ENCODE measurements around the gene SLC9B2. TPM values are rescaled to one million over a fixed set of nuclear protein-coding genes. Genes with fewer than 3 reads are reported as not detected.

The SLC9B2 gene
- total and polyA plus RNA-seq, 2 donors: 4.7 to 6.4 TPM

DNA sequence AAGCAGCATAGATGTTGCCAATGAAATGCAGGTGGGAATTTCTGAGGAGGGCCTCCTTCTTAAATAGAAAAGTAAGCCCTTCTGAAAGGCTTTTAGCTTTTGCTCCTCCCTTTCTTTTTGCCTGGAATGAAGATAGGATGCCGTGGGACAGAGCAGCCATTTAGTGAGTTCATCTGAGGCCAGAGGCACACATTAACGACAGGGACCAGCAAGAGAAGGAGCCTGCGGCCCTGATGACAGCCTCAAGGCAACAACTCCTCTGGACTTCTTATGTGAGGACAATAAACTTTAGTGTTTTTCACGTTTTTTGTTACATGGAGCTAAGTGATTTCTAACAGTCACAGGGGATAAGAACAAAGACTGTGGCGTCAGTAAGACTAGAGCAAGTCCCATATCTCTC is 24.1 kb upstream of the SLC9B2 start:
- no peak for DNase-seq (ENCODE audit: low read depth in 6 of 9, low spot score in 9 of 9)
- 81% methylated on average over 5 of the region's 5 CpGs for WGBS
- Histone ChIP-seq H3K4me3 (ENCODE audit: low read length in 2 of 2) (no peak overlapping the region), H3K27me3 (ENCODE audit: control insufficient read depth in 2 of 2, insufficient read depth in 1 of 2, low read length in 1 of 2) (no peaks in the 10 kb centered on the region), H3K4me1 (ENCODE audit: control insufficient read depth in 2 of 2, insufficient read depth in 2 of 2, low read length in 2 of 2) (peaks cover 4 to 11% of the 10 kb centered on the region in 2 donors), H3K27ac (ENCODE audit: low read depth in 1 of 2, low read length in 1 of 2) (no peak overlapping the region), H3K36me3 (ENCODE audit: control insufficient read depth in 2 of 2, insufficient read depth in 2 of 2, low read length in 1 of 2) (peaks cover 0 to 8% of the 10 kb centered on the region in 2 donors), H3K9me3 (ENCODE audit: control insufficient read depth in 2 of 2, insufficient read depth in 1 of 2, low read length in 1 of 2) (no peaks in the 10 kb centered on the region)

DNA sequence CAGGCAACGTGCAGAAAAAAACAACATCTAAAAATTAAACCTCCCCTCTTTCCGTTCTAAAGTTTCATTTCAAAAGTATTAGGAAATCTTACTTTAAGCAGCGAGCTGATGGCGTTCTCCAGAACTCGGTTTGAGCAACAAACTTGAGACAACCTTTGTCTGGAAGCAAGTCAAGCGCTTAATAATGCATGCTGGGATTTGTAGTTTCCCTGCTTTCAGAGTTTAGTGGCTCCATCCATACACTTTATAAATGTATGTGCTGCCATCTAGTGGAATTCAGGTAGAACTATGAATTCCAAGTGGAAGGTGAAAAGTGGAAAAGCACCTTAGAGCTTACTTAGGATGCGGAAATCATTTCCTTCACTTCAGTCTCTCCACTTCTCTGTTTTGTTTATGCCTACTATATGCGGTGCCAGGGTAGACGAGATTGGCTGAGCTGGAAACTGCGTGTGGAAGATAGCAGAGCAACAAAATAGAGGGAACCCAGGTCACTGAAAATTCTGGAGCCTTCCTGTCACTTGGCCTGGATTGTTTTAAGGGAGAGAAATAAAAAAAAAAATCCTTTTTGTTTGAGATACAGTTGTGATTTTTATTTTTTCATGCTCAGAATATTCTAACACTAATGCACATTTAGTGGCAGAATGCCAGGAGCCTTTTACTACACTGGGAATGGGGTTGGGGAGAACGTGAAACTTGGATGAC is 23.3 kb upstream of the SLC9B2 start, which contains the start of gene BDH2:
Gene BDH2 (minus strand): TSS at position 144 of the 702 bp plus-strand sequence. CDS start 3,580 bp downstream, outside the sequence.
- H3K4me1 ChIP-seq (ENCODE audit: control insufficient read depth in 2 of 2, insufficient read depth in 2 of 2, low read length in 2 of 2): peaks cover 4 to 11% of the 10 kb centered on the region in 2 donors
- no peaks in the 10 kb centered on the region for H3K27me3 ChIP-seq (ENCODE audit: control insufficient read depth in 2 of 2, insufficient read depth in 1 of 2, low read length in 1 of 2)
- DNase-seq (ENCODE audit: low read depth in 6 of 9, low spot score in 9 of 9): peak; percentile 67 to 96 (median 88)
- no peaks in the 10 kb centered on the region for H3K9me3 ChIP-seq (ENCODE audit: control insufficient read depth in 2 of 2, insufficient read depth in 1 of 2, low read length in 1 of 2)
- H3K27ac ChIP-seq (ENCODE audit: low read depth in 1 of 2, low read length in 1 of 2): peak within 1 kb of the TSS; percentile 8 to 11
- H3K36me3 ChIP-seq (ENCODE audit: control insufficient read depth in 2 of 2, insufficient read depth in 2 of 2, low read length in 1 of 2): peaks cover 0 to 5% of the 10 kb centered on the region in 2 donors
- 18% methylated on average over 11 of the region's 11 CpGs for WGBS
- peak within 1 kb of the TSS; percentile 44 to 59 for H3K4me3 ChIP-seq (ENCODE audit: low read length in 2 of 2)

DNA sequence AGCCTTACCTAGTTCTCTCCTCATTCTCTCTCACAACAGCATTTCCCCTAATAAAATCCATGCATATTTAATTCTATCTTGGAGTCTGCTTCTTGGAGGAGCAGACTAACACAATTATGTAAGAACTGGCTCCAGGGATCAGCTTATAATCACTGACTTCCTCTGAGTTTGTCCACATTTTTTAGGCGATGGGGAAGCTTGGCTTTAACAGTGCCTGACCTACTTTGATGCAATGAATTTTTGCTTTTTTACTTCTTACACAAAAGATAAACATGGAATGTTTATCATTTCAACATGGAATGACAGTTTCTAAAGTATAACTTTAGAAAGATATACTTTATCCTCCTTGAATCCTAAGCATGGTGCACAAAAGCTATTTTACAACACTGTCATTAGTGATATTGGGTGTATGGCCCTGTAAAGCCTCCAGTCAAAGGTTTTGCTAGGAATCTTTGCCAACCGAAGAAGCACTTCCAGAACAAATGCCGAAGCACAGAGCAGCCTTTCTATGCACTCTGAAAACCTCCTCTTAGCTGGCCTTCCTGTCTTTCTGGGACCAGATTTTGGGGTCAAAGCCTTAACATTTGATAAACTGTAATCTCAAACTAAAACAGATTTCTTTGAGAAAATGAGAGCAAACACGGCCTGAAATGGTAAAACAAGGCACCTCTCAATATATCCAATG is 22.3 kb upstream of the SLC9B2 start:
- H3K27ac ChIP-seq (ENCODE audit: low read depth in 1 of 2, low read length in 1 of 2): peak overlapping the region; percentile 8 to 11
- H3K27me3 ChIP-seq (ENCODE audit: control insufficient read depth in 2 of 2, insufficient read depth in 1 of 2, low read length in 1 of 2): no peaks in the 10 kb centered on the region
- peak overlapping the region; percentile 44 to 59 for H3K4me3 ChIP-seq (ENCODE audit: low read length in 2 of 2)
- 48% methylated on average over 4 of the region's 4 CpGs for WGBS
- peaks cover 0 to 3% of the 10 kb centered on the region in 2 donors for H3K36me3 ChIP-seq (ENCODE audit: control insufficient read depth in 2 of 2, insufficient read depth in 2 of 2, low read length in 1 of 2)
- H3K4me1 ChIP-seq (ENCODE audit: control insufficient read depth in 2 of 2, insufficient read depth in 2 of 2, low read length in 2 of 2): peaks cover 4 to 11% of the 10 kb centered on the region in 2 donors
- no peaks in the 10 kb centered on the region for H3K9me3 ChIP-seq (ENCODE audit: control insufficient read depth in 2 of 2, insufficient read depth in 1 of 2, low read length in 1 of 2)
- no peak for DNase-seq (ENCODE audit: low read depth in 6 of 9, low spot score in 9 of 9)

DNA sequence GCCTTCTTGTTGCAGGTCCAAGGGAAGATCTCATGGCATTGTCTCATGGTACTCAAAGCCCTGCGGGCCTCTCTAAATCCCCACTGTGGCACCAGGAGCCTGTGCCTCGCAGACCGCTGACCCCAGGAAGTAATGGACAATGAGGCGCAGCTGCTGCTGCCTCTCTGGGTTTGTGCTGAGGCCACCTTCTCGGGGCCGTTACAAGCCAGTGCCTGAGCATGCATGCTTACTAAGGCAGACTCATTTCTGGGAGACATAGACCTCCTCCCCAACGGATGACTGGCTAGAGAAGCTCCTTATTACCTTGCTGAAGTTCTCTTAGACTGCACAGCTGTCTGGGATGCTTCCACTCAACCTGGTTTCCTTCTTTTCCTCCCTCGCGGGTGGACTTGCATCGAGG is 21.8 kb upstream of the SLC9B2 start:
- Histone ChIP-seq H3K36me3 (ENCODE audit: control insufficient read depth in 2 of 2, insufficient read depth in 2 of 2, low read length in 1 of 2) (peaks cover 0 to 5% of the 10 kb centered on the region in 2 donors), H3K27me3 (ENCODE audit: control insufficient read depth in 2 of 2, insufficient read depth in 1 of 2, low read length in 1 of 2) (no peaks in the 10 kb centered on the region), H3K9me3 (ENCODE audit: control insufficient read depth in 2 of 2, insufficient read depth in 1 of 2, low read length in 1 of 2) (no peaks in the 10 kb centered on the region), H3K27ac (ENCODE audit: low read depth in 1 of 2, low read length in 1 of 2) (no peak overlapping the region), H3K4me1 (ENCODE audit: control insufficient read depth in 2 of 2, insufficient read depth in 2 of 2, low read length in 2 of 2) (peaks cover 4 to 11% of the 10 kb centered on the region in 2 donors), H3K4me3 (ENCODE audit: low read length in 2 of 2) (peak overlapping the region in 1 of 2 donors; percentile 59)
- no peak for DNase-seq (ENCODE audit: low read depth in 6 of 9, low spot score in 9 of 9)
- 94% methylated on average over 10 of the region's 10 CpGs for WGBS

DNA sequence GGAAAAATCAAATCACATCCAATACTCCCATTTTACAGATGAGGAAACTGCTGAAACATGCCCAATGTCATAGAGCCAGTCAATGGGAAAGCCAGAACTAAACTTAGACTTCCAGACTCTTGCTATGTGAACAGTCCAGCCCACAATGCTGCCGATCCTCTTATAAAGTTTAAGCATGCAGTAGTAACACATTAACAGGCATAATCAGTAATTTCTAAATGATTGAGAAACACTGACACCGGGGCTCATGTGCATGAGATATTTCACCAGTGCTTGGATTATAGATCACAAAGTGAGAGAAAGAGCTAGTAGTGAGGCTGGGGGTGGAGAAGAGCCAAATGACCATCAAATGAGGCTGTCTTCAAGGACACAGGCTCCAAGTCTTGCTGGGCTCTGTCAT is 20.6 kb upstream of the SLC9B2 start:
- WGBS: 96% methylated on average over 2 of the region's 2 CpGs
- DNase-seq (ENCODE audit: low read depth in 6 of 9, low spot score in 9 of 9): no peak
- no peaks in the 10 kb centered on the region for H3K9me3 ChIP-seq (ENCODE audit: control insufficient read depth in 2 of 2, insufficient read depth in 1 of 2, low read length in 1 of 2)
- no peak overlapping the region for H3K4me3 ChIP-seq (ENCODE audit: low read length in 2 of 2)
- peaks cover 4 to 11% of the 10 kb centered on the region in 2 donors for H3K4me1 ChIP-seq (ENCODE audit: control insufficient read depth in 2 of 2, insufficient read depth in 2 of 2, low read length in 2 of 2)
- no peaks in the 10 kb centered on the region for H3K27me3 ChIP-seq (ENCODE audit: control insufficient read depth in 2 of 2, insufficient read depth in 1 of 2, low read length in 1 of 2)
- peaks cover 0 to 13% of the 10 kb centered on the region in 2 donors for H3K36me3 ChIP-seq (ENCODE audit: control insufficient read depth in 2 of 2, insufficient read depth in 2 of 2, low read length in 1 of 2)
- H3K27ac ChIP-seq (ENCODE audit: low read depth in 1 of 2, low read length in 1 of 2): no peak overlapping the region

- no peak for DNase-seq (ENCODE audit: low read depth in 6 of 9, low spot score in 9 of 9)
- Histone ChIP-seq H3K4me1 (ENCODE audit: control insufficient read depth in 2 of 2, insufficient read depth in 2 of 2, low read length in 2 of 2) (peaks cover 4 to 11% of the 10 kb centered on the region in 2 donors), H3K4me3 (ENCODE audit: low read length in 2 of 2) (no peak overlapping the region), H3K27ac (ENCODE audit: low read depth in 1 of 2, low read length in 1 of 2) (no peak overlapping the region), H3K36me3 (ENCODE audit: control insufficient read depth in 2 of 2, insufficient read depth in 2 of 2, low read length in 1 of 2) (peaks cover 4 to 27% of the 10 kb centered on the region in 2 donors), H3K27me3 (ENCODE audit: control insufficient read depth in 2 of 2, insufficient read depth in 1 of 2, low read length in 1 of 2) (no peaks in the 10 kb centered on the region), H3K9me3 (ENCODE audit: control insufficient read depth in 2 of 2, insufficient read depth in 1 of 2, low read length in 1 of 2) (no peaks in the 10 kb centered on the region)
- WGBS: 99% methylated on average over 3 of the region's 3 CpGs
Measured at GRCh38 chr4:103095080-103095479, 18.5 kb upstream of the SLC9B2 start.

- Histone ChIP-seq H3K4me1 (ENCODE audit: control insufficient read depth in 2 of 2, insufficient read depth in 2 of 2, low read length in 2 of 2) (no peaks in the 10 kb centered on the region), H3K27ac (ENCODE audit: low read depth in 1 of 2, low read length in 1 of 2) (no peak overlapping the region), H3K36me3 (ENCODE audit: control insufficient read depth in 2 of 2, insufficient read depth in 2 of 2, low read length in 1 of 2) (peaks cover 17 to 52% of the 10 kb centered on the region in 2 donors), H3K9me3 (ENCODE audit: control insufficient read depth in 2 of 2, insufficient read depth in 1 of 2, low read length in 1 of 2) (no peaks in the 10 kb centered on the region), H3K27me3 (ENCODE audit: control insufficient read depth in 2 of 2, insufficient read depth in 1 of 2, low read length in 1 of 2) (no peaks in the 10 kb centered on the region), H3K4me3 (ENCODE audit: low read length in 2 of 2) (no peak overlapping the region)
- no peak for DNase-seq (ENCODE audit: low read depth in 6 of 9, low spot score in 9 of 9)
Measured at GRCh38 chr4:103092245-103092644, 15.7 kb upstream of the SLC9B2 start.

GRCh38 chr4:103091601-103092223 is 15.2 kb upstream of the SLC9B2 start:
- peak in 6 of 9 donors; percentile 44 to 82 (median 66) for DNase-seq (ENCODE audit: low read depth in 6 of 9, low spot score in 9 of 9)
- no peaks in the 10 kb centered on the region for H3K9me3 ChIP-seq (ENCODE audit: control insufficient read depth in 2 of 2, insufficient read depth in 1 of 2, low read length in 1 of 2)
- no peak overlapping the region for H3K27ac ChIP-seq (ENCODE audit: low read depth in 1 of 2, low read length in 1 of 2)
- no peaks in the 10 kb centered on the region for H3K27me3 ChIP-seq (ENCODE audit: control insufficient read depth in 2 of 2, insufficient read depth in 1 of 2, low read length in 1 of 2)
- no peaks in the 10 kb centered on the region for H3K4me1 ChIP-seq (ENCODE audit: control insufficient read depth in 2 of 2, insufficient read depth in 2 of 2, low read length in 2 of 2)
- H3K4me3 ChIP-seq (ENCODE audit: low read length in 2 of 2): no peak overlapping the region
- H3K36me3 ChIP-seq (ENCODE audit: control insufficient read depth in 2 of 2, insufficient read depth in 2 of 2, low read length in 1 of 2): peaks cover 22 to 58% of the 10 kb centered on the region in 2 donors
- WGBS: 75% methylated on average over 3 of the region's 3 CpGs

DNA sequence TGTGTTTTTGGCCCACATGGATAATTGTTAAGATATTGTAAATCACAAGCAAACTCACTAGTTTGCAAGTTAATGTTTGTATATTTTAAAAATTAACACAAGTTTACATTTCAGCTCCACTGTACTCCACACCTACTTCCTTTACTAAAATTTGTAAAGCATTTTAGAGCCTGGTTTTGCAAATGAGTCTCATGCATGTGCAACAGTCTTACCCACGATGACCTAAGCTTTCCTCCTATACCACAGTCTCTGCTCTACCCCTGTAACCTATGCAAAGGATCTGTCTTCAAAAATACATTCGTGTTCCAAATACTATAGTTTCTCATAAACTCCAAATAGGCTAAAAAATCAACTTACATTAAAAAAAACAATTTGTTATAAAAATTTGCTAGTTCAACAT is 12.9 kb upstream of the SLC9B2 start:
- no peaks in the 10 kb centered on the region for H3K4me1 ChIP-seq (ENCODE audit: control insufficient read depth in 2 of 2, insufficient read depth in 2 of 2, low read length in 2 of 2)
- DNase-seq (ENCODE audit: low read depth in 6 of 9, low spot score in 9 of 9): no peak
- H3K4me3 ChIP-seq (ENCODE audit: low read length in 2 of 2): no peak overlapping the region
- no peaks in the 10 kb centered on the region for H3K27me3 ChIP-seq (ENCODE audit: control insufficient read depth in 2 of 2, insufficient read depth in 1 of 2, low read length in 1 of 2)
- H3K9me3 ChIP-seq (ENCODE audit: control insufficient read depth in 2 of 2, insufficient read depth in 1 of 2, low read length in 1 of 2): no peaks in the 10 kb centered on the region
- WGBS: 90% methylated on average over 2 of the region's 2 CpGs
- H3K36me3 ChIP-seq (ENCODE audit: control insufficient read depth in 2 of 2, insufficient read depth in 2 of 2, low read length in 1 of 2): peaks cover 24 to 68% of the 10 kb centered on the region in 2 donors
- no peak overlapping the region for H3K27ac ChIP-seq (ENCODE audit: low read depth in 1 of 2, low read length in 1 of 2)
